GM12872 (cell line): ENCODE data around the gene ORM2.

Source experiments
- TF ChIP-seq, protein P1 (sequence below): IDR thresholded peaks from 3 replicates; pipeline ENCODE4 v1.5.1; 2011; ENCODE audit warnings: low read depth, mild to moderate bottlenecking, low read length, moderate library complexity; ENCODE audit not compliant: insufficient read depth

The ORM2 gene

DNA sequence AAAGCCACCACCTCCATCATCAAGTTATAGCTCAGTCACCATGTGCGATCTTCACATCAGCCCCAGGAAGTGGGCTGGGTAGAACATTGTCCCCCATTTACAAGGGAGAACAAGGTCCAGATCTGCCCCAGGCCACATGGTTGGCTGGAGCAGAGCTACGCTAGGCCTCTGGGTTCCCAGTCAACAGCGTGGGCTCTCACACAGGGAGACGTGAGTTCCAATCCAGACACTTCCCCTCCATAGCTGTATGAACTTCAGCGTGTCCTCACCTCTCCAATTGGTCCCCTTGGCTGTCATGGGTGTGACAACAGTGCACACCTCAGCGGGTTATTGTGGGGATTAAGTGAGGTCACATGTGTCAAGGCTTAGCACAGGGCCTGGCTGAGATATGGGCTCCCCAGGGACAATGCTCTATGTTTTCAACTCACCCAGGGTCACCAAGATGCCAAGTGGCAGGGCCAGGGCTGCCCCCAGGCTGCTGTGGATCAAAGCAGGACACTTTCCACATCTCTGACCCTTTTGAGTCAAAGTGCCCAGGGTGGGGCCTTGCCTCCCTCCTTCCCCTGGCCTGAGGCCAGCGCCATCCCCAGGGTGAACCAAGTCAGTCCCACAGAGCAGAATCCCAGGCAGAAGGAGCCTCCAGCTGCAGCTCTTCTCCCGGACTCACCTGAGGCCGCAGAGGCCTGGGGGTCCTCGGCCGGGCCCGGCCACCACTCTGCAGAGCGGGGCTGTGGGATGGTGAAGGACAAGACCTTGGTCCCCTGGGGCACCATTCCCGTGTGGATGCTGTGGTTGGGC is 38.3 kb downstream of the ORM2 start:
- TF ChIP-seq, protein P1, sequence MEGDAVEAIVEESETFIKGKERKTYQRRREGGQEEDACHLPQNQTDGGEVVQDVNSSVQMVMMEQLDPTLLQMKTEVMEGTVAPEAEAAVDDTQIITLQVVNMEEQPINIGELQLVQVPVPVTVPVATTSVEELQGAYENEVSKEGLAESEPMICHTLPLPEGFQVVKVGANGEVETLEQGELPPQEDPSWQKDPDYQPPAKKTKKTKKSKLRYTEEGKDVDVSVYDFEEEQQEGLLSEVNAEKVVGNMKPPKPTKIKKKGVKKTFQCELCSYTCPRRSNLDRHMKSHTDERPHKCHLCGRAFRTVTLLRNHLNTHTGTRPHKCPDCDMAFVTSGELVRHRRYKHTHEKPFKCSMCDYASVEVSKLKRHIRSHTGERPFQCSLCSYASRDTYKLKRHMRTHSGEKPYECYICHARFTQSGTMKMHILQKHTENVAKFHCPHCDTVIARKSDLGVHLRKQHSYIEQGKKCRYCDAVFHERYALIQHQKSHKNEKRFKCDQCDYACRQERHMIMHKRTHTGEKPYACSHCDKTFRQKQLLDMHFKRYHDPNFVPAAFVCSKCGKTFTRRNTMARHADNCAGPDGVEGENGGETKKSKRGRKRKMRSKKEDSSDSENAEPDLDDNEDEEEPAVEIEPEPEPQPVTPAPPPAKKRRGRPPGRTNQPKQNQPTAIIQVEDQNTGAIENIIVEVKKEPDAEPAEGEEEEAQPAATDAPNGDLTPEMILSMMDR, result no peak

DNA sequence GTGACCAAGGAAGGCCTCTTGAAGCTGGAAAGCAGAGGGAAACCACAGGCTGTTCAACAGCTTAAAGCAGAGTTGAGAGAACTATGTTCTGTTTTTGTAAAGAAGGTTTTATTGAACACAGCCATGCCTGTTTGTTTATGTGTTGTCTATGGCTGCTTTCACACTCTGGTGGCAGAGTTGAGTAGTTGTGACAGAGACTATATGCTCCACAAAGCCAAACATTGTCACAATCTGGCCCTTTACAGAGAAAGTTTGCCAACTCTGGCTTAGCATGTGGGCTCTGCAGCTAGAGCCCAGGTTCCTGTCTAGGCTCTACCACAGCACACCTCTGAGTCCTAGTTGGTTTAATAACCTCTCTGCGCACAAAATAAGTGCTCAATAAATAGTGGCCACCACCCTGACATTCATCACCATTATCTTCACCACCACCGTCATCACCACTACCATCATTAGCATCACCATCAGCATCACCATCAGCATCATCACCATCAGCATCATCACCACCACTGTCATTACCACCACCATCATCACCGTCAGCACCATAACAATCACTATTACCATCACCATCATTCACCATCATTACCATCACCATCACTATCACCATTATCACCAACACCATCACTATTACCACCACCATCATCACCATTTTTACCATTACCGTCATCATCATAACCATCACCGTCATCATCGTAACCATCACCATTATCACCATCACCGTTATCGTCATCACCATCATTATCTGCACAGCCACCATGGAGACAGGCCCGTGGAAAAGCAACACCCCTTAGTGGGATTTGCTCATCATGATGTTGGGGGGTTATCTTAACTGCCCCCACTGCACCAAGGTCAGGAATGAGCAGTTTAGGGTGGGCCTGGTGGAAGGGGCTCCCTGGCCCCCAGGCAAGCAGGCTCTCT is 39.8 kb downstream of the ORM2 start:
- TF ChIP-seq, protein P1, result no peak

DNA sequence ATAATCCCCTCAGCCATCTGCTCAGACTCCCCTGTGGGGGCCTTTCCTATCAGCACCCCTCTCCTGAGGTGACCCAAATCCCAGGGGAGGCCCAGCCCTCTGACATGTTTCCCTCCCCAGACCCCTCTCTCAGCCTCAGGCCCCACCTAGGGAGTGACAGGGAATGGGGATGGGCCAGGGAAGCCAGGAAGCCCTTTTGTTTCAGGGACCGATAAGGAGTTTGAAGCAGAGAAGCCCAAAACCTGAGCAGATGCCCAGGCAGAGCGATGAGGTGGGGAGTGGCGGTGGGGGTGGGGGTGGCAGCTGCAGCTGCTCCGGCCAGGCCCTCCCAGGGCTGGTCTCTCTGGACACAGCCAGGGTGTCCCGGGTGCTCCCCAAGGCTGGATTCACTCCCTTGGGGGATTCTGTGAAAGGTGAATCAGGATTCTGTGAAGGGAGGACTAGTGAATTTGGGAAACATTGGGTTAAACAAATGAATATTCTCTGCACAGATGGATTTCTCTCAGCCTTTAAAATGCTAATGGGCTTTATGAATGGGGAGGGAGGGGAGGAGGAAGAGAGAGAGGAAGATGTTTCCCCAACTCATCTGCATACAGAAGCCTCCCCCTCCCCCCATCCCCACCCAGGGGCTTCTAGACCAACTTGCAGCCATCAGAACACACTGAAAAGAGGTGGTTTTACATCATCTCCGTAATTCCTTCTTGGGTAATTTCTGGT is 40.7 kb downstream of the ORM2 start:
- TF ChIP-seq, protein P1, result no peak

DNA sequence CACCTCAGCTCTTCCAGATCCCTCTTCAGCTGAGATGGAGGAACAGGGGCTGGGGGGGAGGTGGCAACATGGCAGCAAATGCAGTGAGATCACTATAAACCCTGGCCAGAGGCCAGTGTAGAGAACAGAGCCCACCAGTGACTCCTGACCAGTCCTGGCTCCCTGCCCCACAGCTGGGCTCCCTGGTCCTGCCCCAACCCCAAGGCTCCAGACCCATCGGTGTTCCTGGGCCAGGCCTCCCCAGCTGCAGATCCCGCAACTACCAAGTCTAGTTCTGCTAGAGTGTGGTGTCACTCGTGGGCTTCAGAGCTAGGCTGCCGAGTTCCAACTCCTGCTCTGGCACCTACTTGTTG is 41.3 kb downstream of the ORM2 start:
- TF ChIP-seq, protein P1, result no peak

DNA sequence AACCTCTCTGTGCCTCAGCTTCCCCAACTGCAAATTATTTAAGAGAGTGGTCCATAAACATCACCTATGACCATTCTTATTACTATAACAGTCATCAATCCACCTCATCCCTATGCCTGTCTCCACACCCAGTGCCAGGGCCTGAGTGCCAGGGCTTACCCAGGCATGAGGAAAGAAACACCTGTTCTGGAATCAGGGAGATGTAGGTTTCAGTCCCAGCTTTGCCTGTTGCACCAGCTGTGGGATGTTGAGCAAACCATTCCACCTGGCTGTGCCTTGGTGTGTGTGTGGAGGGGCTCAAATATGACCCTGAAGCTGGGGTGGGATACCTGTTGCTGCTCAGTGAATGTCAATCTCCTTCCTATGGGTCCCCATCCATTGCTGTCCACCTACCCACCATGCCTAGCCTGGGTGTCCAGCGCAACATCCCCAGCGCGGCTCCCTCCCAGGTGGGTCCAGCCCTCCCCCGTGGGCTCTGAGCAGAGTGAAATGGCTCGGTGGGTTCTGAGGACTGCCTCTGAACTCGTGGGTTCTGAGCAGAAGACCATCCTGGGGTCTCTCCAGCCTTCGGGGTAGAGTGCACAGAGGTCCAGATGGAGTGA is 41.8 kb downstream of the ORM2 start:
- TF ChIP-seq, protein P1, result no peak

DNA sequence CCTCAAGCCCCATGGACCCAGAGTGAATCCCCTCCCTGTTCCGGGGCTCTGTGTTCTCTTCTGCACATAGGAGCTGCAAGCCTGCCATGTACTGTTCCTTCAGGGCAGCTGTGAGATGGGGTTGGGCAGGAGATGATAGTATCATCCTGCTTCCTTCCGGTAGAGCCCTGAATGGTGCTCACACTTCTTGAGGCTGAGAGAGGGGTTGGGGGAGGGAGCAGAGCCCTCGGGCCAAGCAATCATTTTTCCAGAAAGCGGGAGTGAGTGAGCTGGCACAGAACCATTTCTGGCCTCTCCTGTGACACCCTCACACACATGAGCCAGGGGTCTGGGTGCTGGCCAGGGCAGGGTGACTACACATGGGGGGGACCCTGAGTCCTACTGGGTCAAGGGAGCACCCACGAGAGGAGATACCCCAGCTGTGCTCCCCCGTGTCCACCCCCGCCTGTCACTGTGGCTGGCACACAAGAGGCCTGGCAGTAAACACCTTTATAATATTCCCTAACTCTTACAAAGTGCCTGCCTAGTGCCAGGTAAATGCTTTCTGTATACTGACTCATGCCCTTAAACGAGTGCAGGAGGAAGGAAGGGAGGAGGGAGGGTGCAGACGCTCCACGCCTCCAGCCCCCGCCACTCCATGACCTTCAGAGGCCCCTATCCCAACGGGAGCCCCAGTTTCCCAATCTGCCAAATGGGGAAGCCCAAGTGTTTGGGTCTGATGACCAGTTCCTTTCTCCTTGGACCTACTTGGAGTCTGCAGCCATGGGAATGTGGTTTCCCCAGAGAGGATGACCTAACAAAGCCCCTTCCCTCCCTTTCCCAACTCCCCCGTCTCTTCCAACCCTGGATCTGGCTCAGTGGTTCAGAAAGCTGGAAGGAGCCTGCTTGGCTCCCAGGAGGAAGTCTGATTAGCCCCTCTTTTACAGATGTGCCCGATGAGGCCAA is 42.6 kb downstream of the ORM2 start:
- TF ChIP-seq, protein P1, result no peak
